CD14-positive monocyte (primary cell): ENCODE measurements around the gene STXBP6. TPM values are rescaled to one million over a fixed set of nuclear protein-coding genes. Genes with fewer than 3 reads are reported as not detected.

Experiments used
- DNase-seq, 3 donors: peaks; one replicate each; pipeline ENCODE4 v3.0.0-alpha.2; 2011 to 2022
- H2AFZ ChIP-seq: 2 replicates; pipeline ENCODE4 v1.6.0; 2012; ENCODE audit warnings: mild to moderate bottlenecking, low read depth, low read length, inconsistent platforms; ENCODE audit not compliant: insufficient read depth, poor library complexity, severe bottlenecking
- H3K27ac ChIP-seq, 2 donors: 1 replicate in 1 of 2; 2 replicates in 1 of 2; pipeline ENCODE4 v1.5.1; 2012 to 2013; ENCODE audit warnings: low read length in 2 of 2, control low read depth in 1 of 2, inconsistent platforms in 1 of 2, low read depth in 1 of 2, mild to moderate bottlenecking in 1 of 2
- H3K27me3 ChIP-seq, 2 donors: one replicate each; pipeline versions ENCODE4 v1.6.0 to v1.6.1; 2011 to 2013; ENCODE audit warnings: low read length in 2 of 2; ENCODE audit not compliant: control insufficient read depth in 2 of 2, insufficient read depth in 2 of 2
- H3K36me3 ChIP-seq, 2 donors: replicated peaks in 1 of 2; 1 replicate in 1 of 2; 2 replicates in 1 of 2; pipeline versions ENCODE4 v1.5.1 to v1.6.1; 2012 to 2013; ENCODE audit warnings: low read length in 2 of 2, control low read depth in 1 of 2, inconsistent platforms in 1 of 2, mild to moderate bottlenecking in 1 of 2; ENCODE audit not compliant: insufficient read depth in 2 of 2, control insufficient read depth in 1 of 2
- H3K4me1 ChIP-seq, 2 donors: 1 replicate in 1 of 2; 2 replicates in 1 of 2; pipeline versions ENCODE4 v1.5.1 to v1.6.1; 2012 to 2013; ENCODE audit warnings: low read length in 2 of 2, control low read depth in 1 of 2, inconsistent platforms in 1 of 2, mild to moderate bottlenecking in 1 of 2, moderate library complexity in 1 of 2; ENCODE audit not compliant: insufficient read depth in 2 of 2, control insufficient read depth in 1 of 2
- H3K4me2 ChIP-seq: replicated peaks from 2 replicates; pipeline ENCODE3; 2012; ENCODE audit warnings: low read length, moderate library complexity, mild to moderate bottlenecking; ENCODE audit not compliant: poor library complexity, severe bottlenecking; ENCODE audit errors: extremely low read depth
- H3K4me3 ChIP-seq, 3 experiments: fragments of 200-600 bp in 1 of 3; sonication (generic) in 1 of 3; replicated peaks in 1 of 3; 1 replicate in 2 of 3; 2 replicates in 1 of 3; pipeline ENCODE4 v1.5.1; 2011 to 2013; ENCODE audit warnings: low read length in 3 of 3, mild to moderate bottlenecking in 3 of 3, control low read depth in 2 of 3, low read depth in 2 of 3, inconsistent platforms in 1 of 3, moderate library complexity in 1 of 3
- H3K79me2 ChIP-seq: 2 replicates; pipeline ENCODE4 v1.6.0; 2012; ENCODE audit warnings: mild to moderate bottlenecking, control low read depth, inconsistent platforms, low read length, moderate library complexity; ENCODE audit not compliant: insufficient read depth
- H3K9ac ChIP-seq: 2 replicates; pipeline ENCODE4 v1.6.0; 2017; ENCODE audit warnings: low read length, mild to moderate bottlenecking; ENCODE audit not compliant: insufficient read depth, poor library complexity, severe bottlenecking
- H3K9me3 ChIP-seq, 2 donors: replicated peaks in 1 of 2; 1 replicate in 1 of 2; 2 replicates in 1 of 2; pipeline versions ENCODE4 v1.5.1 to v1.6.1; 2012 to 2013; ENCODE audit warnings: low read length in 2 of 2, control low read depth in 1 of 2; ENCODE audit not compliant: control insufficient read depth in 1 of 2, insufficient read depth in 1 of 2
- H4K20me1 ChIP-seq: 2 replicates; pipeline ENCODE4 v1.6.0; 2012; ENCODE audit warnings: mild to moderate bottlenecking, low read length, control low read depth, moderate library complexity; ENCODE audit not compliant: insufficient read depth
- H3K27ac Mint-ChIP-seq, 7 donors: one replicate each; pipeline ENCODE4 v1.8.0; 2020; ENCODE audit warnings: mild to moderate bottlenecking in 7 of 7, mixed read lengths in 7 of 7, moderate library complexity in 6 of 7, inconsistent platforms in 2 of 7
- H3K27me3 Mint-ChIP-seq, 3 donors: one replicate each; pipeline ENCODE4 v1.8.0; 2021 to 2022; ENCODE audit warnings: low read depth in 3 of 3, mild to moderate bottlenecking in 3 of 3, mixed read lengths in 3 of 3, moderate library complexity in 3 of 3, inconsistent platforms in 1 of 3
- H3K36me3 Mint-ChIP-seq, 2 donors: one replicate each; pipeline ENCODE4 v1.8.0; 2020; ENCODE audit warnings: mixed read lengths in 2 of 2, inconsistent platforms in 1 of 2, mild to moderate bottlenecking in 1 of 2
- H3K4me1 Mint-ChIP-seq: one replicate; pipeline ENCODE4 v1.8.0; 2020; ENCODE audit warnings: mild to moderate bottlenecking, mixed read lengths
- H3K4me3 Mint-ChIP-seq, 2 donors: one replicate each; pipeline ENCODE4 v1.8.0; 2020; ENCODE audit warnings: mild to moderate bottlenecking in 2 of 2, mixed read lengths in 2 of 2, moderate library complexity in 1 of 2
- H3K9me3 Mint-ChIP-seq, 7 donors: one replicate each; pipeline ENCODE4 v1.8.0; 2020 to 2022; ENCODE audit warnings: mixed read lengths in 7 of 7, mild to moderate bottlenecking in 6 of 7, moderate library complexity in 6 of 7, inconsistent platforms in 2 of 7
- WGBS: methylation state at CpG from one replicate; pipeline ENCODE4 v1.1.5; 2013; ENCODE audit warnings: missing lambda C conversion rate; ENCODE audit not compliant: insufficient coverage; 5-methylcytosine and 5-hydroxymethylcytosine counted together
- intact Hi-C, 2 donors: fragments of 100-400 bp; cut with micrococcal nuclease; formaldehyde crosslinking; loops; one replicate each; pipeline versions ENCODE4 v1.15.0 to v1.15.1; 2023
- polyA plus RNA-seq, 3 donors: library from polyadenylated mRNA; depleted of rRNA in 1 of 3; unstranded in 2 of 3; stranded (reverse) in 1 of 3; fragments of 300-500 nt in 2 of 3; fragments of >200 nt in 1 of 3; fragmentation: Illumina TruSeq in 2 of 3; gene quantifications; 1 replicate in 2 of 3; 2 replicates in 1 of 3; pipeline ENCODE4 v1.2.3, GENCODE V29; 2012 to 2021
- TF ChIP-seq, protein P1 (sequence below): fragments of 200-600 bp; IDR thresholded peaks from one replicate; pipeline ENCODE4 v1.8.0; 2022; ENCODE audit warnings: antibody characterized with exemption, mild to moderate bottlenecking

The STXBP6 gene
- polyA plus RNA-seq, 3 donors, result 0.05 to 0.25 (median 0.08) TPM

DNA sequence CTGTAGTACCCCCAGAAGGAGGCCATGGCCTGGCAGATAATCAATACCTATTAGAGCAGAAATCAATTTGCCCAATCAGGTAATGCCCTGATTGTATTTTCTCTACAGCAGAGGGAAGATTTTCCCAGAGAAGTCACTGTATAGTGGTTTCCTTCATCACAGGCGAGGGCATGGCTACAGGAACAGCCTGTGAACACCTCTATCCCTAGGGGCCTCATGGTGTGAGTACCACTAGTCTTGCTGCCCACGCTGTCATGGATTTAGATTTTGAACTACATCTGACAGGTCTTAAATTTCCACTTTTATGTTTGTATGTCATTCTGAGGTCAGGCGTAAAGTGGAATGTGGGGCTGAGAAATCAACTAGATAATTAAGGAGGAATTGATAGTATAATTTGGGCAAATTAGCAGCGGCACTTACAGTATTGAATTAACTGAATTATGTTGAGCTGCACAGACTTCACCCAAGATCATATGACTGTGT is 42.4 kb upstream of the STXBP6 start:
- intact Hi-C loops, result no loop called here
- H3K9me3 Mint-ChIP-seq, result no peaks in the 10 kb centered on the region

DNA sequence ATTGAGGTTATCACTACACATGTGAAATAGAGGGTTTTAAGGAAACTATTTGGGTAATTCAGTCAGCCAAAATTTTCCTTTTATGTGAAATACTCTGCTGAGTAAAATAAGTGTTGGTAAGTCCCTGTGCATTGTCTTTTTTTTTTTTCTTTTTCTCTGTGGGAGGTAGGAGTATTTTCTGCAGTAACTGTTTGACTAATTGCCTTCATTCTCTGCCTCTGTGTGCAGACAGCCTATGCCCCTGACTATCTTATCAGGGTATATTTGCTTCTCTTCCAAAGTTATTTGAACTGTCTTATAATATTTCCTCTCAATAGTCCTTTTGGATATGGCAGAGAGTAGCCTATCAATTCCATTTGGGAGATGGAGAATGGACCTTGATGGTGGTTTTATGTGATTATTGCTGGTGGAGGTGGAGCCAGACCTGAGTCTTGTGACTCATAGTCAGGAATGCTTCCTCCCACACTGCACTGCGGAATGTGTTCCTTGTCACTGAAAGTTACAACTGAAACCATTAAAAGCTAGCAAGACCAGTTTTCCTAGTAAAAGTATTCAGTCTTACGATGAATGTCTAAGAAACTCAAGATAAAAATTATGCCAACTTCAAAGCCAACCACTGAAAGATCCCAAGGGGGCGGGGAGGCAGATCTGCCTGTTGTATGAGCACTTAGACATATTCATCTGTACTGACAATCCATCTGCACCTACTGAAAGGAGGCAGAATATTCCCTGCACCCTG is 40.9 kb upstream of the STXBP6 start:
- no peaks in the 10 kb centered on the region for H3K9me3 Mint-ChIP-seq
- Histone ChIP-seq H3K9ac (no peak overlapping the region), H3K36me3 (no peaks in the 10 kb centered on the region), H3K27ac (no peak overlapping the region), H3K4me3 (no peak overlapping the region), H3K79me2 (no peaks in the 10 kb centered on the region), H2AFZ (no peak overlapping the region), H3K9me3 (no peaks in the 10 kb centered on the region), H4K20me1 (no peaks in the 10 kb centered on the region), H3K4me1 (peaks cover 27 to 30% of the 10 kb centered on the region in 2 donors), H3K4me2 (no peak overlapping the region), H3K27me3 (no peaks in the 10 kb centered on the region)
- peaks cover 0 to 2% of the 10 kb centered on the region in 2 donors for H3K36me3 Mint-ChIP-seq
- H3K4me1 Mint-ChIP-seq, result peaks cover 33% of the 10 kb centered on the region
- DNase-seq, result no peak
- TF ChIP-seq, protein P1, sequence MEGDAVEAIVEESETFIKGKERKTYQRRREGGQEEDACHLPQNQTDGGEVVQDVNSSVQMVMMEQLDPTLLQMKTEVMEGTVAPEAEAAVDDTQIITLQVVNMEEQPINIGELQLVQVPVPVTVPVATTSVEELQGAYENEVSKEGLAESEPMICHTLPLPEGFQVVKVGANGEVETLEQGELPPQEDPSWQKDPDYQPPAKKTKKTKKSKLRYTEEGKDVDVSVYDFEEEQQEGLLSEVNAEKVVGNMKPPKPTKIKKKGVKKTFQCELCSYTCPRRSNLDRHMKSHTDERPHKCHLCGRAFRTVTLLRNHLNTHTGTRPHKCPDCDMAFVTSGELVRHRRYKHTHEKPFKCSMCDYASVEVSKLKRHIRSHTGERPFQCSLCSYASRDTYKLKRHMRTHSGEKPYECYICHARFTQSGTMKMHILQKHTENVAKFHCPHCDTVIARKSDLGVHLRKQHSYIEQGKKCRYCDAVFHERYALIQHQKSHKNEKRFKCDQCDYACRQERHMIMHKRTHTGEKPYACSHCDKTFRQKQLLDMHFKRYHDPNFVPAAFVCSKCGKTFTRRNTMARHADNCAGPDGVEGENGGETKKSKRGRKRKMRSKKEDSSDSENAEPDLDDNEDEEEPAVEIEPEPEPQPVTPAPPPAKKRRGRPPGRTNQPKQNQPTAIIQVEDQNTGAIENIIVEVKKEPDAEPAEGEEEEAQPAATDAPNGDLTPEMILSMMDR, result no peak
- intact Hi-C loops, result no loop called here
- H3K27me3 Mint-ChIP-seq, result peaks cover 3 to 7% (median 4%) of the 10 kb centered on the region in 3 donors
- H3K4me3 Mint-ChIP-seq, result no peak overlapping the region
- WGBS, result 90% methylated on average over 2 of the region's 3 CpGs
- H3K27ac Mint-ChIP-seq, result no peak overlapping the region

More for the DNA sequence above, 42.4 kb upstream of the STXBP6 start:
- Mint-ChIP-seq H3K27ac (no peak overlapping the region), H3K27me3 (peaks cover 3 to 10% (median 4%) of the 10 kb centered on the region in 3 donors), H3K4me1 (peaks cover 20% of the 10 kb centered on the region), H3K4me3 (no peak overlapping the region), H3K36me3 (peaks cover 0 to 2% of the 10 kb centered on the region in 2 donors)
- Histone ChIP-seq H3K79me2 (no peaks in the 10 kb centered on the region), H3K36me3 (no peaks in the 10 kb centered on the region), H3K27ac (no peak overlapping the region), H3K4me2 (no peak overlapping the region), H3K27me3 (no peaks in the 10 kb centered on the region), H3K4me3 (no peak overlapping the region), H4K20me1 (no peaks in the 10 kb centered on the region), H3K9ac (no peak overlapping the region), H2AFZ (no peak overlapping the region), H3K4me1 (peaks cover 13 to 19% of the 10 kb centered on the region in 2 donors), H3K9me3 (no peaks in the 10 kb centered on the region)
- DNase-seq, result no peak
- 90% methylated on average over 2 of the region's 4 CpGs for WGBS
- TF ChIP-seq, protein P1, result no peak
